ENCODE measurements around the gene RND2. TPM values are rescaled to one million over a fixed set of nuclear protein-coding genes. Genes with fewer than 3 reads are reported as not detected.
"Not testable (repeated sequence)": the region's sequence is repeated elsewhere in the genome, so short reads cannot be mapped to it uniquely, and the experiment has no call there.

RND2 gene
- total and polyA plus RNA-seq, 7 donors, result 0.23 to 4.6 (median 2.5) TPM

GRCh38 chr17:42989141-42989540, 35.9 kb upstream of the RND2 start:
- H3K4me3 ChIP-seq, result no peak overlapping the region
- WGBS, 2 donors, result 97 to 98% methylated on average over 5 of the region's 5 CpGs
- DNase-seq, result no peak
- no peaks in the 10 kb centered on the region for H3K9me3 ChIP-seq
- no peaks in the 10 kb centered on the region for H3K4me1 ChIP-seq
- intact Hi-C loops (cut with DNase I), result no loop called here
- H3K27me3 ChIP-seq, result no peaks in the 10 kb centered on the region
- TF ChIP-seq EP300 (IDR thresholded peaks at IDR 0.05), result no peak
- no peak for TF ChIP-seq POLR2A (IDR thresholded peaks at IDR 0.05)
- TF ChIP-seq CTCF (IDR thresholded peaks at IDR 0.05), result no peak
- no peak for TF ChIP-seq POLR2AphosphoS5 (IDR thresholded peaks at IDR 0.05)
- peaks cover 38 to 94% (median 53%) of the 10 kb centered on the region in 4 donors for H3K36me3 ChIP-seq
- H3K27ac ChIP-seq, result no peak overlapping the region

- 87 to 88% methylated on average over 6 of the region's 6 CpGs for WGBS, 2 donors
- TF ChIP-seq EP300 (IDR thresholded peaks at IDR 0.05), result no peak
- no peak for TF ChIP-seq POLR2A (IDR thresholded peaks at IDR 0.05)
- TF ChIP-seq POLR2AphosphoS5 (IDR thresholded peaks at IDR 0.05), result no peak
- no peak for TF ChIP-seq CTCF (IDR thresholded peaks at IDR 0.05)
- Histone ChIP-seq H3K9me3 (no peaks in the 10 kb centered on the region), H3K4me1 (no peaks in the 10 kb centered on the region), H3K4me3 (no peak overlapping the region), H3K27ac (no peak overlapping the region), H3K27me3 (no peaks in the 10 kb centered on the region), H3K36me3 (peaks cover 38 to 94% (median 53%) of the 10 kb centered on the region in 4 donors)
- intact Hi-C loops (cut with DNase I), result no loop called here
- DNase-seq, result no peak
Measured at GRCh38 chr17:42989726-42990652, 35.0 kb upstream of the RND2 start.

- Histone ChIP-seq H3K27ac (no peak overlapping the region), H3K27me3 (no peaks in the 10 kb centered on the region), H3K36me3 (peaks cover 38 to 79% (median 52%) of the 10 kb centered on the region in 4 donors), H3K9me3 (no peaks in the 10 kb centered on the region), H3K4me1 (no peaks in the 10 kb centered on the region), H3K4me3 (no peak overlapping the region)
- intact Hi-C loops (cut with DNase I), result no loop called here
- no peak for DNase-seq
- TF ChIP-seq POLR2A (IDR thresholded peaks at IDR 0.05) (no peak), EP300 (IDR thresholded peaks at IDR 0.05) (no peak), CTCF (IDR thresholded peaks at IDR 0.05) (no peak), POLR2AphosphoS5 (IDR thresholded peaks at IDR 0.05) (no peak)
- WGBS, 2 donors, result 94 to 95% methylated on average over 6 of the region's 6 CpGs
Measured at GRCh38 chr17:42991471-42991870, 33.6 kb upstream of the RND2 start.

GRCh38 chr17:42992872-42993271, 32.2 kb upstream of the RND2 start:
- no peaks in the 10 kb centered on the region for H3K27me3 ChIP-seq
- H3K36me3 ChIP-seq, result peaks cover 36 to 65% (median 40%) of the 10 kb centered on the region in 4 donors
- H3K9me3 ChIP-seq, result no peaks in the 10 kb centered on the region
- peaks cover 0 to 7% (median 6%) of the 10 kb centered on the region in 4 donors for H3K4me1 ChIP-seq
- no peak overlapping the region for H3K4me3 ChIP-seq
- H3K27ac ChIP-seq, result no peak overlapping the region
- no peak for TF ChIP-seq POLR2A (IDR thresholded peaks at IDR 0.05)
- intact Hi-C loops (cut with DNase I), result no loop called here
- no peak for DNase-seq
- WGBS, 2 donors, result 76 to 87% methylated on average over 5 of the region's 5 CpGs

GRCh38 chr17:42993913-42994312, 31.1 kb upstream of the RND2 start:
- WGBS, 2 donors, result 78 to 79% methylated on average over 10 of the region's 10 CpGs

More at GRCh38 chr17:42993913-42994312, 31.1 kb upstream of the RND2 start:
- intact Hi-C loops (cut with DNase I); DNase-seq; H3K27me3 ChIP-seq; H3K9me3 ChIP-seq; H3K4me3 ChIP-seq; H3K27ac ChIP-seq: not testable (repeated sequence)
- Histone ChIP-seq H3K4me1 (peaks cover 0 to 11% (median 9%) of the 10 kb centered on the region in 4 donors), H3K36me3 (peaks cover 25 to 54% (median 29%) of the 10 kb centered on the region in 4 donors)

All from sigmoid colon (tissue), 7 donors.